IMR-90 (cell line): ENCODE measurements around the gene RNF180. TPM values are rescaled to one million over a fixed set of nuclear protein-coding genes. Genes with fewer than 3 reads are reported as not detected.

Source experiments
- ATAC-seq: fragments of 200-7000 bp; cut with Tn5 transposase; 2 replicates; pipeline ENCODE4 v1.9.1; 2020; ENCODE audit warnings: low read depth, mild to moderate bottlenecking, moderate library complexity
- BruUV-seq: library from RNA; stranded (reverse); fragments of 400-500 nt; replicated peaks from 2 replicates; lab custom pipeline; 2021; lab: Mats Ljungman, UMichigan
- CTCF ChIA-PET: fragments of 300-600 bp; formaldehyde crosslinking; extraction: SDS; loops from one replicate; lab custom pipeline; 2021; ENCODE audit warnings: antibody characterized with exemption; lab: Yijun Ruan, JAX
- POLR2A ChIA-PET: fragments of 300-600 bp; sonication (Branson Sonifier 250); formaldehyde crosslinking; loops from one replicate; lab custom pipeline; 2022; ENCODE audit warnings: antibody characterized with exemption; ENCODE audit not compliant: unreplicated experiment; lab: Charles Lee
- DNase-seq: peaks from one replicate; pipeline ENCODE4 v3.0.0; 2013
- H2AFZ ChIP-seq: replicated peaks from 2 replicates; pipeline ENCODE3; 2013; ENCODE audit warnings: low read length, mild to moderate bottlenecking; ENCODE audit not compliant: poor library complexity
- H2AK5ac ChIP-seq: 2 replicates; pipeline ENCODE4 v1.6.1; 2013; ENCODE audit warnings: low read depth, low read length, inconsistent platforms
- H2AK9ac ChIP-seq: replicated peaks from 2 replicates; pipeline ENCODE3; 2013; ENCODE audit warnings: mild to moderate bottlenecking, low read depth, low read length, moderate library complexity; ENCODE audit not compliant: poor library complexity
- H2BK120ac ChIP-seq: 2 replicates; pipeline ENCODE4 v1.6.1; 2013; ENCODE audit warnings: low read depth, low read length, inconsistent platforms
- H2BK15ac ChIP-seq: 3 replicates; pipeline ENCODE4 v1.6.1; 2013; ENCODE audit warnings: low read depth, low read length, inconsistent platforms
- H2BK20ac ChIP-seq: 2 replicates; pipeline ENCODE4 v1.6.1; 2013; ENCODE audit warnings: low read depth, mild to moderate bottlenecking, inconsistent platforms, low read length, moderate library complexity
- H2BK5ac ChIP-seq: 2 replicates; pipeline ENCODE4 v1.6.1; 2013; ENCODE audit warnings: mild to moderate bottlenecking, low read depth, low read length, inconsistent platforms; ENCODE audit not compliant: poor library complexity, severe bottlenecking
- H3K14ac ChIP-seq: replicated peaks from 2 replicates; pipeline ENCODE4 v1.6.1; 2013; ENCODE audit warnings: low read depth, low read length, inconsistent platforms
- H3K18ac ChIP-seq: 2 replicates; pipeline ENCODE4 v1.6.1; 2013; ENCODE audit warnings: low read depth, low read length, control low read depth
- H3K23ac ChIP-seq: 2 replicates; pipeline ENCODE4 v1.6.1; 2013; ENCODE audit warnings: low read depth, low read length, inconsistent platforms
- H3K27ac ChIP-seq: 2 replicates; pipeline ENCODE4 v1.5.1; 2013; ENCODE audit warnings: mild to moderate bottlenecking, control low read depth, low read length; ENCODE audit not compliant: insufficient read depth
- H3K27me3 ChIP-seq: 2 replicates; pipeline ENCODE4 v1.6.1; 2013; ENCODE audit warnings: low read length; ENCODE audit not compliant: control insufficient read depth, insufficient read depth
- H3K36me3 ChIP-seq: 2 replicates; pipeline ENCODE4 v1.6.1; 2013; ENCODE audit warnings: low read length, mixed read lengths; ENCODE audit not compliant: control insufficient read depth, insufficient read depth
- H3K4ac ChIP-seq: 2 replicates; pipeline ENCODE4 v1.6.1; 2013; ENCODE audit warnings: low read depth, low read length, inconsistent platforms
- H3K4me1 ChIP-seq: 2 replicates; pipeline ENCODE4 v1.6.1; 2013; ENCODE audit warnings: low read length, mixed read lengths; ENCODE audit not compliant: control insufficient read depth, insufficient read depth
- H3K4me2 ChIP-seq: 2 replicates; pipeline ENCODE4 v1.6.1; 2013; ENCODE audit warnings: low read depth, mild to moderate bottlenecking, control low read depth, low read length, moderate library complexity
- H3K4me3 ChIP-seq: 2 replicates; pipeline ENCODE4 v1.5.1; 2013; ENCODE audit warnings: low read depth, mild to moderate bottlenecking, control low read depth, low read length, moderate library complexity; ENCODE audit not compliant: insufficient read depth
- H3K56ac ChIP-seq: 2 replicates; pipeline ENCODE4 v1.6.1; 2013; ENCODE audit warnings: low read length, inconsistent platforms; ENCODE audit not compliant: insufficient read depth; ENCODE audit errors: extremely low read depth
- H3K79me1 ChIP-seq, 2 experiments: 2 replicates each; pipeline ENCODE4 v1.6.1; 2013; ENCODE audit warnings: low read length in 2 of 2, inconsistent platforms in 1 of 2, low read depth in 1 of 2
- H3K9ac ChIP-seq: 2 replicates; pipeline ENCODE4 v1.6.1; 2013; ENCODE audit warnings: low read depth, low read length, control low read depth
- H3K9me1 ChIP-seq: 2 replicates; pipeline ENCODE4 v1.6.1; 2013; ENCODE audit warnings: low read length, inconsistent platforms; ENCODE audit not compliant: insufficient read depth
- H3K9me3 ChIP-seq: 2 replicates; pipeline ENCODE4 v1.6.1; 2013; ENCODE audit warnings: low read length; ENCODE audit not compliant: control insufficient read depth, insufficient read depth
- H4K20me1 ChIP-seq: 2 replicates; pipeline ENCODE4 v1.6.1; 2013; ENCODE audit warnings: low read length, inconsistent platforms; ENCODE audit not compliant: insufficient read depth
- H4K5ac ChIP-seq: 2 replicates; pipeline ENCODE4 v1.6.1; 2013; ENCODE audit warnings: mild to moderate bottlenecking, low read depth, low read length, control low read depth
- H4K8ac ChIP-seq, 2 experiments: 2 replicates each; pipeline ENCODE4 v1.6.1; 2013; ENCODE audit warnings: low read depth in 2 of 2, low read length in 2 of 2, control low read depth in 1 of 2, inconsistent platforms in 1 of 2
- H4K91ac ChIP-seq: 2 replicates; pipeline ENCODE4 v1.6.1; 2013; ENCODE audit warnings: low read depth, low read length, inconsistent platforms; ENCODE audit not compliant: insufficient read depth
- BHLHE40 ChIP-seq: fragments of 150-350 bp; IDR thresholded peaks from 2 replicates; pipeline ENCODE4 v1.6.1; 2016; ENCODE audit warnings: mild to moderate bottlenecking, low read depth, low read length
- CEBPB ChIP-seq: IDR thresholded peaks from 2 replicates; pipeline ENCODE4 v1.6.1; 2012; ENCODE audit warnings: low read depth, low read length, improper control_type of control experiment
- CHD1 ChIP-seq: IDR thresholded peaks from 2 replicates; pipeline ENCODE4 v1.6.1; 2012; ENCODE audit warnings: low read depth, low read length, improper control_type of control experiment
- FOS ChIP-seq: fragments of 150-350 bp; IDR thresholded peaks from 2 replicates; pipeline ENCODE4 v1.6.1; 2016; ENCODE audit warnings: low read depth, low read length
- MAFK ChIP-seq: IDR thresholded peaks from 2 replicates; pipeline ENCODE4 v1.6.1; 2012; ENCODE audit warnings: low read depth, low read length, improper control_type of control experiment
- MAZ ChIP-seq: IDR thresholded peaks from 2 replicates; pipeline ENCODE4 v1.6.1; 2012; ENCODE audit warnings: low read depth, mild to moderate bottlenecking, low read length, improper control_type of control experiment, moderate library complexity, borderline replicate concordance
- MXI1 ChIP-seq: IDR thresholded peaks from 2 replicates; pipeline ENCODE4 v1.6.1; 2012; ENCODE audit warnings: low read depth, mild to moderate bottlenecking, low read length, moderate library complexity, borderline replicate concordance
- NFE2L2 ChIP-seq: fragments of 150-350 bp; IDR thresholded peaks from 2 replicates; pipeline ENCODE4 v1.6.1; 2016; ENCODE audit warnings: low read depth, mild to moderate bottlenecking, low read length
- POLR2A ChIP-seq: IDR thresholded peaks from 2 replicates; pipeline ENCODE4 v1.6.1; 2012; ENCODE audit warnings: mild to moderate bottlenecking, low read depth, low read length
- RAD21 ChIP-seq: IDR thresholded peaks from 2 replicates; pipeline ENCODE4 v1.6.1; 2012; ENCODE audit warnings: low read length, improper control_type of control experiment
- RCOR1 ChIP-seq: IDR thresholded peaks from 2 replicates; pipeline ENCODE4 v1.6.1; 2012; ENCODE audit warnings: mild to moderate bottlenecking, low read length, improper control_type of control experiment; ENCODE audit not compliant: insufficient replicate concordance
- RFX5 ChIP-seq: IDR thresholded peaks from 2 replicates; pipeline ENCODE4 v1.8.0; 2012; ENCODE audit warnings: low read depth, mild to moderate bottlenecking, low read length, moderate library complexity
- SMC3 ChIP-seq: fragments of 150-350 bp; IDR thresholded peaks from 2 replicates; pipeline ENCODE4 v1.6.1; 2016; ENCODE audit warnings: low read depth, mild to moderate bottlenecking, antibody characterized with exemption, low read length, moderate library complexity
- WGBS, 2 experiments: methylation state at CpG; one replicate each; pipeline versions ENCODE4 v1.1.5 to v1.1.7; 2013; ENCODE audit warnings: missing lambda C conversion rate in 2 of 2; ENCODE audit not compliant: insufficient read length in 1 of 2; ENCODE audit errors: extremely low coverage in 2 of 2; 5-methylcytosine and 5-hydroxymethylcytosine counted together
- dilution Hi-C: fragments of 300-500 bp; cut with HindIII; formaldehyde crosslinking; loops from one replicate; pipeline ENCODE4 v1.14.3; 2018; ENCODE audit warnings: low sequenced_read_pairs; ENCODE audit not compliant: unreplicated experiment
- in situ Hi-C: fragments of 300-500 bp; cut with MboI; formaldehyde crosslinking; loops from 3 replicates; pipeline ENCODE4 v1.14.3; 2019; ENCODE audit warnings: low sequenced_read_pairs, inconsistent platforms, mixed read lengths
- intact Hi-C: fragments of 100-400 bp; cut with micrococcal nuclease; formaldehyde crosslinking; loops from 2 replicates; pipeline ENCODE4 v1.10.0; 2022
- polyA plus RNA-seq, 3 experiments: library from polyadenylated mRNA; depleted of rRNA; stranded (reverse); fragments of >200 nt; gene quantifications; 2 replicates each; pipeline ENCODE4 v1.2.3, GENCODE V29; 2012; ENCODE audit warnings: low replicate concordance in 1 of 3
- total RNA-seq: library from RNA; depleted of rRNA; stranded (reverse); fragments of >200 nt; gene quantifications from 2 replicates; pipeline ENCODE4 v1.2.3, GENCODE V29; 2012
- TF ChIP-seq, protein P1 (sequence below): fragments of 150-350 bp; IDR thresholded peaks from 2 replicates; pipeline ENCODE4 v1.6.1; 2017; ENCODE audit warnings: mild to moderate bottlenecking, antibody characterized with exemption, low read length, low read depth
- TF ChIP-seq, protein P2 (sequence below): conservative IDR thresholded peaks from 2 replicates; pipeline ENCODE4 v1.5.1; 2012; ENCODE audit warnings: mild to moderate bottlenecking, low read depth, low read length, improper control_type of control experiment
- TF ChIP-seq, protein P3 (sequence below): fragments of 150-350 bp; IDR thresholded peaks from 2 replicates; pipeline ENCODE4 v1.6.1; 2016; ENCODE audit warnings: low read depth, mild to moderate bottlenecking, low read length, moderate library complexity, borderline replicate concordance

RNF180 gene
- total and polyA plus RNA-seq, 2 of the 4 experiments (the other 2 are of a cell fraction) = 0.02 to 0.36 TPM

DNA sequence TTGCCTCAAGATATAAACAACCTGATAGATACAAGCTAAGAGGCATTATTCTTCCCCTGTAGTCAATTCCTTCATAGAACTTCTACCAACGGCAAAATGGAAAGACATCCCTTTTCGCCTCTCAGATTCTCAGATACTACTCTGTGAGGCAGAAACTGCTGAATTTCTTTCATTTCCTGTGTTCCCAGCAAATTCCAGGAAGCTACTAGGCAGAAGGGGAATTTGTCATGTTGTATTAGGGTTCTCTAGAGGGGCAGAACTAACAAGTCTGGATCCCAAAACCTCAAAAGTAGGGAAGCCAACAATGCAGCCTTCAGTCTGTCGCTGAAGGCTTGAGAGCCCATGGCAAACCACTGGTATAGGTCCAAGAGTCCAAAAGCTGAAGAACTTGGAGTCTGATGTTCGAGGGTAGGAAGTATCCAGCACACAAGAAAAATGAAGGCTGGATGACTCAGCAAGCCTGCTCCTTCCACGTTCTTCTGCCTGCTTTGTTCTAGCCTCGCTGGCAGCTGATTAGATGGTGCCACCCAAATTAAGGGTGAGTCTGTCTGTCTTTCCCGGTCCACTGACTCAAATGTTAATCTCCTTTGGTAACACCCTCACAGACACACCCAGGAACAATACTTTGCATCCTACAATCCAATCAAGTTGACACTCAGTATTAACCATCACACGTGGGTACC, 15.2 kb downstream of the RNF180 start:
- dilution Hi-C loops (no loop called here), intact Hi-C loops (no loop called here), in situ Hi-C loops (no loop called here)
- no peak overlapping the region for H2BK120ac ChIP-seq
- ATAC-seq (no peak), DNase-seq (no peak)
- no peaks in the 10 kb centered on the region for H3K79me1 ChIP-seq
- no peaks in the 10 kb centered on the region for H3K36me3 ChIP-seq
- 41% methylated on average over 3 of the region's 8 CpGs; no CpG with 5 or more reads in 1 of the 2 experiments for WGBS, 2 experiments
- H4K8ac ChIP-seq = no peak overlapping the region
- no peaks in the 10 kb centered on the region for H3K9me1 ChIP-seq
- ChIA-PET POLR2A (no interaction called here), CTCF (no interaction called here)
- no peaks in the 10 kb centered on the region for H3K27me3 ChIP-seq
- no TSS peak for BruUV-seq
- no peak overlapping the region for H2AK9ac ChIP-seq
- no peak overlapping the region for H3K4me3 ChIP-seq
- H2AFZ ChIP-seq = no peak overlapping the region
- H3K4me1 ChIP-seq = no peaks in the 10 kb centered on the region
- no peak overlapping the region for H2BK15ac ChIP-seq
- H2BK20ac ChIP-seq = no peak overlapping the region
- no peak overlapping the region for H4K91ac ChIP-seq
- H2AK5ac ChIP-seq = no peak overlapping the region
- no peak overlapping the region for H3K9ac ChIP-seq
- H3K56ac ChIP-seq = no peak overlapping the region
- no peak overlapping the region for H3K4me2 ChIP-seq
- no peak overlapping the region for H3K18ac ChIP-seq
- H3K27ac ChIP-seq = no peak overlapping the region
- no peaks in the 10 kb centered on the region for H3K9me3 ChIP-seq
- H2BK5ac ChIP-seq = no peak overlapping the region
- TF ChIP-seq RFX5 (no peak), RAD21 (no peak), SMC3 (no peak), MXI1 (no peak), NFE2L2 (no peak), FOS (no peak), MAZ (no peak), RCOR1 (no peak), BHLHE40 (no peak), CEBPB (no peak), MAFK (no peak), CHD1 (no peak), POLR2A (no peak)
- TF ChIP-seq, protein P1, sequence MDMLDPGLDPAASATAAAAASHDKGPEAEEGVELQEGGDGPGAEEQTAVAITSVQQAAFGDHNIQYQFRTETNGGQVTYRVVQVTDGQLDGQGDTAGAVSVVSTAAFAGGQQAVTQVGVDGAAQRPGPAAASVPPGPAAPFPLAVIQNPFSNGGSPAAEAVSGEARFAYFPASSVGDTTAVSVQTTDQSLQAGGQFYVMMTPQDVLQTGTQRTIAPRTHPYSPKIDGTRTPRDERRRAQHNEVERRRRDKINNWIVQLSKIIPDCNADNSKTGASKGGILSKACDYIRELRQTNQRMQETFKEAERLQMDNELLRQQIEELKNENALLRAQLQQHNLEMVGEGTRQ = no peak
- TF ChIP-seq, protein P2, sequence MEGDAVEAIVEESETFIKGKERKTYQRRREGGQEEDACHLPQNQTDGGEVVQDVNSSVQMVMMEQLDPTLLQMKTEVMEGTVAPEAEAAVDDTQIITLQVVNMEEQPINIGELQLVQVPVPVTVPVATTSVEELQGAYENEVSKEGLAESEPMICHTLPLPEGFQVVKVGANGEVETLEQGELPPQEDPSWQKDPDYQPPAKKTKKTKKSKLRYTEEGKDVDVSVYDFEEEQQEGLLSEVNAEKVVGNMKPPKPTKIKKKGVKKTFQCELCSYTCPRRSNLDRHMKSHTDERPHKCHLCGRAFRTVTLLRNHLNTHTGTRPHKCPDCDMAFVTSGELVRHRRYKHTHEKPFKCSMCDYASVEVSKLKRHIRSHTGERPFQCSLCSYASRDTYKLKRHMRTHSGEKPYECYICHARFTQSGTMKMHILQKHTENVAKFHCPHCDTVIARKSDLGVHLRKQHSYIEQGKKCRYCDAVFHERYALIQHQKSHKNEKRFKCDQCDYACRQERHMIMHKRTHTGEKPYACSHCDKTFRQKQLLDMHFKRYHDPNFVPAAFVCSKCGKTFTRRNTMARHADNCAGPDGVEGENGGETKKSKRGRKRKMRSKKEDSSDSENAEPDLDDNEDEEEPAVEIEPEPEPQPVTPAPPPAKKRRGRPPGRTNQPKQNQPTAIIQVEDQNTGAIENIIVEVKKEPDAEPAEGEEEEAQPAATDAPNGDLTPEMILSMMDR = no peak
- TF ChIP-seq, protein P3, sequence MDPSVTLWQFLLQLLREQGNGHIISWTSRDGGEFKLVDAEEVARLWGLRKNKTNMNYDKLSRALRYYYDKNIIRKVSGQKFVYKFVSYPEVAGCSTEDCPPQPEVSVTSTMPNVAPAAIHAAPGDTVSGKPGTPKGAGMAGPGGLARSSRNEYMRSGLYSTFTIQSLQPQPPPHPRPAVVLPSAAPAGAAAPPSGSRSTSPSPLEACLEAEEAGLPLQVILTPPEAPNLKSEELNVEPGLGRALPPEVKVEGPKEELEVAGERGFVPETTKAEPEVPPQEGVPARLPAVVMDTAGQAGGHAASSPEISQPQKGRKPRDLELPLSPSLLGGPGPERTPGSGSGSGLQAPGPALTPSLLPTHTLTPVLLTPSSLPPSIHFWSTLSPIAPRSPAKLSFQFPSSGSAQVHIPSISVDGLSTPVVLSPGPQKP = no peak
- H4K5ac ChIP-seq = no peak overlapping the region
- H4K20me1 ChIP-seq = no peaks in the 10 kb centered on the region
- H3K4ac ChIP-seq = no peak overlapping the region
- no peak overlapping the region for H3K23ac ChIP-seq
- H3K14ac ChIP-seq = no peak overlapping the region
